GM12878 (cell line): ENCODE results near the gene EPM2AIP1. TPM values are rescaled to one million over a fixed set of nuclear protein-coding genes. Genes with fewer than 3 reads are reported as not detected.

ENCODE experiments used
- ATAC-seq: fragments of 200-7000 bp; cut with Tn5 transposase; 3 replicates; pipeline ENCODE4 v1.9.1; 2020; ENCODE audit warnings: mild to moderate bottlenecking, moderate library complexity
- BruUV-seq: library from RNA; stranded (reverse); fragments of 400-500 nt; replicated peaks from 2 replicates; lab custom pipeline; 2021; lab: Mats Ljungman, UMichigan
- CTCF ChIA-PET: fragments of 300-600 bp; sonication (Branson Sonifier 250); formaldehyde crosslinking; extraction: SDS; loops from one replicate; lab custom pipeline; 2021; ENCODE audit warnings: inconsistent platforms; lab: Yijun Ruan, JAX
- POLR2A ChIA-PET: fragments of 350-600 bp; formaldehyde crosslinking; extraction: SDS; loops from one replicate; lab custom pipeline; 2021; ENCODE audit warnings: inconsistent platforms; lab: Charles Lee
- RAD21 ChIA-PET: fragments of 300-600 bp; sonication (Branson Sonifier 250); formaldehyde crosslinking; loops from one replicate; lab custom pipeline; 2023; ENCODE audit warnings: antibody characterized with exemption; ENCODE audit not compliant: unreplicated experiment; lab: Charles Lee
- SMC1A ChIA-PET: fragments of 300-600 bp; sonication (Branson Sonifier 250); formaldehyde crosslinking; loops from one replicate; lab custom pipeline; 2023; ENCODE audit not compliant: unreplicated experiment, uncharacterized antibody; lab: Charles Lee
- DNase-seq: peaks from one replicate; pipeline ENCODE4 v3.0.0-alpha.2; 2011; ENCODE audit warnings: low read depth, low spot score
- FAIRE-seq: peaks from 3 replicates; lab custom pipeline; 2011; peaks lifted over from hg19 to GRCh38; lab: Jason Lieb, UNC
- H2AFZ ChIP-seq: 2 replicates; pipeline ENCODE4 v1.6.0; 2011; ENCODE audit warnings: low read depth, low read length, control low read depth; ENCODE audit not compliant: control insufficient read depth
- H3K27ac ChIP-seq: 2 replicates; pipeline ENCODE4 v1.5.1; 2011; ENCODE audit warnings: control low read depth; ENCODE audit not compliant: control insufficient read depth, insufficient read depth
- H3K27me3 ChIP-seq, 2 experiments: replicated peaks in 1 of 2; 2 replicates each; pipeline versions ENCODE4 v1.6.0 to v1.6.1; 2011; ENCODE audit warnings: low read length in 1 of 2; ENCODE audit not compliant: control insufficient read depth in 2 of 2, insufficient read depth in 2 of 2
- H3K36me3 ChIP-seq, 2 experiments: 2 replicates each; pipeline ENCODE4 v1.5.1; 2011; ENCODE audit warnings: low read length in 1 of 2; ENCODE audit not compliant: control insufficient read depth in 2 of 2, insufficient read depth in 2 of 2
- H3K4me1 ChIP-seq: 2 replicates; pipeline ENCODE4 v1.6.1; 2011; ENCODE audit warnings: mild to moderate bottlenecking, low read length, moderate library complexity, mixed read lengths; ENCODE audit not compliant: control insufficient read depth, insufficient read depth
- H3K4me2 ChIP-seq: 2 replicates; pipeline ENCODE4 v1.6.0; 2011; ENCODE audit warnings: control low read depth; ENCODE audit not compliant: control insufficient read depth, insufficient read depth
- H3K4me3 ChIP-seq: fragments of 200-600 bp; sonication (generic); 2 replicates; pipeline ENCODE4 v1.5.1; 2016
- H3K79me2 ChIP-seq: 2 replicates; pipeline ENCODE4 v1.6.0; 2011; ENCODE audit warnings: low read length; ENCODE audit not compliant: control insufficient read depth, insufficient read depth
- H3K9ac ChIP-seq: 2 replicates; pipeline ENCODE4 v1.8.0; 2011; ENCODE audit warnings: low read length, control low read depth, mixed read lengths; ENCODE audit not compliant: control insufficient read depth, insufficient read depth
- H3K9me3 ChIP-seq: replicated peaks from 3 replicates; pipeline ENCODE4 v1.5.1; 2011; ENCODE audit warnings: mild to moderate bottlenecking, low read length; ENCODE audit not compliant: control insufficient read depth, insufficient read depth
- H4K20me1 ChIP-seq: 2 replicates; pipeline ENCODE4 v1.6.0; 2011; ENCODE audit not compliant: control insufficient read depth, insufficient read depth
- ATF7 ChIP-seq: fragments of 450-650 bp; IDR thresholded peaks from 2 replicates; pipeline ENCODE4 v1.6.1; 2016; ENCODE audit warnings: low read depth, mild to moderate bottlenecking
- CBFB ChIP-seq: IDR thresholded peaks from 2 replicates; pipeline ENCODE4 v1.6.1; 2016; ENCODE audit warnings: antibody characterized with exemption, low read depth
- MXI1 ChIP-seq: fragments of 150-350 bp; IDR thresholded peaks from 2 replicates; pipeline ENCODE4 v1.6.1; 2011; ENCODE audit warnings: low read depth, mild to moderate bottlenecking, inconsistent platforms, low read length, improper control_type of control experiment
- NBN ChIP-seq: fragments of 450-650 bp; IDR thresholded peaks from 2 replicates; pipeline ENCODE4 v1.6.1; 2016
- NFYA ChIP-seq: IDR thresholded peaks from 2 replicates; pipeline ENCODE4 v1.6.1; 2011; ENCODE audit warnings: low read depth, mild to moderate bottlenecking, low read length, improper control_type of control experiment, borderline replicate concordance
- NRF1 ChIP-seq: conservative IDR thresholded peaks from 2 replicates; pipeline ENCODE4 v1.6.1; 2011; ENCODE audit warnings: mild to moderate bottlenecking, low read depth, low read length, improper control_type of control experiment
- SUZ12 ChIP-seq: fragments of 200-600 bp; sonication (generic); IDR thresholded peaks from one replicate; pipeline ENCODE4 v1.6.1; 2018; ENCODE audit warnings: antibody characterized with exemption, mild to moderate bottlenecking; ENCODE audit not compliant: unreplicated experiment
- WRNIP1 ChIP-seq: IDR thresholded peaks from 2 replicates; pipeline ENCODE4 v1.6.1; 2011; ENCODE audit warnings: low read depth, low read length, improper control_type of control experiment, borderline replicate concordance
- ZNF24 ChIP-seq: fragments of 450-650 bp; IDR thresholded peaks from 2 replicates; pipeline ENCODE4 v1.6.1; 2017; ENCODE audit warnings: antibody characterized with exemption, mild to moderate bottlenecking
- ZNF274 ChIP-seq: IDR thresholded peaks from one replicate; pipeline ENCODE4 v1.8.0; 2011; ENCODE audit not compliant: insufficient read length, insufficient read depth
- WGBS: methylation state at CpG from one replicate; pipeline ENCODE4 v1.1.6; 2016; ENCODE audit warnings: low lambda C conversion rate; ENCODE audit not compliant: insufficient replicate concordance, insufficient coverage; ENCODE audit errors: missing lambda C conversion rate; 5-methylcytosine and 5-hydroxymethylcytosine counted together
- in situ Hi-C: fragments of 300-500 bp; cut with MboI; formaldehyde crosslinking; loops from 9 replicates; pipeline ENCODE4 v1.14.3; 2018; ENCODE audit warnings: mixed read lengths
- intact Hi-C: fragments of 100-400 bp; cut with micrococcal nuclease; formaldehyde crosslinking; loops from one replicate; pipeline ENCODE4 v1.14.2; 2022; ENCODE audit not compliant: unreplicated experiment
- polyA plus RNA-seq, 11 experiments: library from polyadenylated mRNA; depleted of rRNA in 4 of 11; unstranded in 6 of 11; stranded (reverse) in 5 of 11; fragments of >200 nt; fragmentation: Nextera tagmentation in 4 of 11; fragmentation: Illumina TruSeq in 1 of 11; extraction: Ambion mirVana in 4 of 11; extraction: Trizol in 1 of 11; gene quantifications; 1 replicate in 1 of 11; 2 replicates in 10 of 11; pipeline versions ENCODE4 v1.2.1 to v1.2.3, GENCODE V29; 2011 to 2016; ENCODE audit warnings: inconsistent platforms in 2 of 11, missing spikeins in 2 of 11, low read depth in 1 of 11
- total RNA-seq, 4 experiments: library from RNA; depleted of rRNA in 3 of 4; stranded (reverse); fragments of >200 nt in 3 of 4; fragmentation: Illumina TruSeq in 1 of 4; extraction: Trizol in 1 of 4; gene quantifications; 2 replicates each; pipeline versions ENCODE4 v1.2.1 to v1.2.3, GENCODE V29; 2013 to 2021
- TF ChIP-seq, protein P1 (sequence below): IDR thresholded peaks from 2 replicates; pipeline ENCODE4 v1.6.1; 2012; ENCODE audit warnings: low read depth, low read length, improper control_type of control experiment
- TF ChIP-seq, protein P2 (sequence below): IDR thresholded peaks from 2 replicates; pipeline ENCODE4 v1.6.1; 2012; ENCODE audit warnings: low read depth, low read length, improper control_type of control experiment
- TF ChIP-seq, protein P3 (sequence below), 3 experiments: IDR thresholded peaks in 2 of 3; conservative IDR thresholded peaks in 1 of 3; 2 replicates each; pipeline ENCODE4 v1.5.1; 2011; ENCODE audit warnings: low read depth in 3 of 3, low read length in 3 of 3, mild to moderate bottlenecking in 3 of 3, control low read depth in 2 of 3, moderate library complexity in 2 of 3, inconsistent platforms in 1 of 3, mixed read lengths in 1 of 3; ENCODE audit not compliant: control insufficient read depth in 2 of 3, insufficient read depth in 1 of 3; ENCODE audit errors: extremely low read depth in 1 of 3
- TF ChIP-seq, protein P4 (sequence below): fragments of 450-650 bp; IDR thresholded peaks from 2 replicates; pipeline ENCODE4 v1.6.1; 2017; ENCODE audit warnings: antibody characterized with exemption, mild to moderate bottlenecking, moderate library complexity
- TF ChIP-seq, protein P5 (sequence below): IDR thresholded peaks from 2 replicates; pipeline ENCODE4 v1.6.1; 2011; ENCODE audit warnings: borderline replicate concordance, low read depth, mild to moderate bottlenecking, moderate library complexity, mixed read lengths, low read length; ENCODE audit not compliant: insufficient read depth; ENCODE audit errors: extremely low read length

Gene EPM2AIP1
- total and polyA plus RNA-seq, 10 of the 15 experiments (the other 5 are each of a cell fraction or from before 2014, with no cell fraction given): 5.5 to 31.9 (median 21.8) TPM

DNA sequence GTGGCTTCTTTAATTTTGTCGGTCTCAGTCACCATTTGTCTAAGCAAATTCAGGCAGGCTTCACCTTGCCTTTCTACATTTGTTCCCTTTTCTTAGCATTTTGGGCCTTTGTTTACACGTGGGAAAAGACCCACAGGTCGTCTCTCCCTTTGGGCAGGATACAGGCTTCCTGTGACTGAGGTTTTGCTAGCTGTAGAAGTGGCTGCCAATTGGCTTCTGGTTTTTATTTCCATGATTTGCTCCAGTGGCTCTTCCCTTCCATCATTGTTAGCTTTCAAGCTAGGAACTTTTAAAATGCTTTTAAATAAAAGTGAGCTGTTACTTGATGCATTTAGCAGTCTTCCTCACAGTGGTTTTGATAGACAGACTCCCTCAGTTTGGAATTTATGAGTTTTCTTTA, 37.7 kb upstream of the EPM2AIP1 start:
- ChIA-PET CTCF (no interaction called here), RAD21 (no interaction called here), SMC1A (no interaction called here), POLR2A (interaction anchor here (1.6 kb wide), 1 partner anchor 110 kb away, joined by 3 read pairs; no protein-coding TSS in a partner anchor)
- no peak overlapping the region for H3K4me2 ChIP-seq
- intact Hi-C loops (no loop called here), in situ Hi-C loops (no loop called here)
- FAIRE-seq (no peak), ATAC-seq (no peak), DNase-seq (no peak)
- no peak overlapping the region for H3K27ac ChIP-seq
- WGBS: 2% methylated on average over 3 of the region's 3 CpGs
- H4K20me1 ChIP-seq: peaks cover 2% of the 10 kb centered on the region; the same call in 1 of the 2 replicates
- no peaks in the 10 kb centered on the region; the same call in 1 of the 3 replicates for H3K9me3 ChIP-seq
- no peak overlapping the region for H2AFZ ChIP-seq
- no peaks in the 10 kb centered on the region for H3K4me1 ChIP-seq
- no peaks in the 10 kb centered on the region for H3K79me2 ChIP-seq
- no peaks in the 10 kb centered on the region for H3K27me3 ChIP-seq
- no peak for TF ChIP-seq NBN
- TF ChIP-seq, protein P1, sequence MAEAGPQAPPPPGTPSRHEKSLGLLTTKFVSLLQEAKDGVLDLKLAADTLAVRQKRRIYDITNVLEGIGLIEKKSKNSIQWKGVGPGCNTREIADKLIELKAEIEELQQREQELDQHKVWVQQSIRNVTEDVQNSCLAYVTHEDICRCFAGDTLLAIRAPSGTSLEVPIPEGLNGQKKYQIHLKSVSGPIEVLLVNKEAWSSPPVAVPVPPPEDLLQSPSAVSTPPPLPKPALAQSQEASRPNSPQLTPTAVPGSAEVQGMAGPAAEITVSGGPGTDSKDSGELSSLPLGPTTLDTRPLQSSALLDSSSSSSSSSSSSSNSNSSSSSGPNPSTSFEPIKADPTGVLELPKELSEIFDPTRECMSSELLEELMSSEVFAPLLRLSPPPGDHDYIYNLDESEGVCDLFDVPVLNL: no peak
- TF ChIP-seq, protein P2, sequence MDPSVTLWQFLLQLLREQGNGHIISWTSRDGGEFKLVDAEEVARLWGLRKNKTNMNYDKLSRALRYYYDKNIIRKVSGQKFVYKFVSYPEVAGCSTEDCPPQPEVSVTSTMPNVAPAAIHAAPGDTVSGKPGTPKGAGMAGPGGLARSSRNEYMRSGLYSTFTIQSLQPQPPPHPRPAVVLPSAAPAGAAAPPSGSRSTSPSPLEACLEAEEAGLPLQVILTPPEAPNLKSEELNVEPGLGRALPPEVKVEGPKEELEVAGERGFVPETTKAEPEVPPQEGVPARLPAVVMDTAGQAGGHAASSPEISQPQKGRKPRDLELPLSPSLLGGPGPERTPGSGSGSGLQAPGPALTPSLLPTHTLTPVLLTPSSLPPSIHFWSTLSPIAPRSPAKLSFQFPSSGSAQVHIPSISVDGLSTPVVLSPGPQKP: no peak
- TF ChIP-seq SUZ12: no peak
- no peak for TF ChIP-seq ZNF24
- TF ChIP-seq WRNIP1: no peak
- TF ChIP-seq NRF1: no peak
- TF ChIP-seq MXI1: no peak
- TF ChIP-seq CBFB: no peak
- TF ChIP-seq, protein P3, sequence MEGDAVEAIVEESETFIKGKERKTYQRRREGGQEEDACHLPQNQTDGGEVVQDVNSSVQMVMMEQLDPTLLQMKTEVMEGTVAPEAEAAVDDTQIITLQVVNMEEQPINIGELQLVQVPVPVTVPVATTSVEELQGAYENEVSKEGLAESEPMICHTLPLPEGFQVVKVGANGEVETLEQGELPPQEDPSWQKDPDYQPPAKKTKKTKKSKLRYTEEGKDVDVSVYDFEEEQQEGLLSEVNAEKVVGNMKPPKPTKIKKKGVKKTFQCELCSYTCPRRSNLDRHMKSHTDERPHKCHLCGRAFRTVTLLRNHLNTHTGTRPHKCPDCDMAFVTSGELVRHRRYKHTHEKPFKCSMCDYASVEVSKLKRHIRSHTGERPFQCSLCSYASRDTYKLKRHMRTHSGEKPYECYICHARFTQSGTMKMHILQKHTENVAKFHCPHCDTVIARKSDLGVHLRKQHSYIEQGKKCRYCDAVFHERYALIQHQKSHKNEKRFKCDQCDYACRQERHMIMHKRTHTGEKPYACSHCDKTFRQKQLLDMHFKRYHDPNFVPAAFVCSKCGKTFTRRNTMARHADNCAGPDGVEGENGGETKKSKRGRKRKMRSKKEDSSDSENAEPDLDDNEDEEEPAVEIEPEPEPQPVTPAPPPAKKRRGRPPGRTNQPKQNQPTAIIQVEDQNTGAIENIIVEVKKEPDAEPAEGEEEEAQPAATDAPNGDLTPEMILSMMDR (IDR thresholded peaks at IDR 0.05 in 2 of 3, conservative IDR thresholded peaks at IDR 0.05 in 1 of 3; ENCODE audit: control insufficient read depth in 2 of 3, extremely low read depth in 1 of 3, insufficient read depth in 1 of 3, low read depth in 3 of 3, low read length in 3 of 3): no peak
- TF ChIP-seq, protein P4, sequence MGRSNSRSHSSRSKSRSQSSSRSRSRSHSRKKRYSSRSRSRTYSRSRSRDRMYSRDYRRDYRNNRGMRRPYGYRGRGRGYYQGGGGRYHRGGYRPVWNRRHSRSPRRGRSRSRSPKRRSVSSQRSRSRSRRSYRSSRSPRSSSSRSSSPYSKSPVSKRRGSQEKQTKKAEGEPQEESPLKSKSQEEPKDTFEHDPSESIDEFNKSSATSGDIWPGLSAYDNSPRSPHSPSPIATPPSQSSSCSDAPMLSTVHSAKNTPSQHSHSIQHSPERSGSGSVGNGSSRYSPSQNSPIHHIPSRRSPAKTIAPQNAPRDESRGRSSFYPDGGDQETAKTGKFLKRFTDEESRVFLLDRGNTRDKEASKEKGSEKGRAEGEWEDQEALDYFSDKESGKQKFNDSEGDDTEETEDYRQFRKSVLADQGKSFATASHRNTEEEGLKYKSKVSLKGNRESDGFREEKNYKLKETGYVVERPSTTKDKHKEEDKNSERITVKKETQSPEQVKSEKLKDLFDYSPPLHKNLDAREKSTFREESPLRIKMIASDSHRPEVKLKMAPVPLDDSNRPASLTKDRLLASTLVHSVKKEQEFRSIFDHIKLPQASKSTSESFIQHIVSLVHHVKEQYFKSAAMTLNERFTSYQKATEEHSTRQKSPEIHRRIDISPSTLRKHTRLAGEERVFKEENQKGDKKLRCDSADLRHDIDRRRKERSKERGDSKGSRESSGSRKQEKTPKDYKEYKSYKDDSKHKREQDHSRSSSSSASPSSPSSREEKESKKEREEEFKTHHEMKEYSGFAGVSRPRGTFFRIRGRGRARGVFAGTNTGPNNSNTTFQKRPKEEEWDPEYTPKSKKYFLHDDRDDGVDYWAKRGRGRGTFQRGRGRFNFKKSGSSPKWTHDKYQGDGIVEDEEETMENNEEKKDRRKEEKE: no peak
- TF ChIP-seq ATF7: no peak
- TF ChIP-seq, protein P5, sequence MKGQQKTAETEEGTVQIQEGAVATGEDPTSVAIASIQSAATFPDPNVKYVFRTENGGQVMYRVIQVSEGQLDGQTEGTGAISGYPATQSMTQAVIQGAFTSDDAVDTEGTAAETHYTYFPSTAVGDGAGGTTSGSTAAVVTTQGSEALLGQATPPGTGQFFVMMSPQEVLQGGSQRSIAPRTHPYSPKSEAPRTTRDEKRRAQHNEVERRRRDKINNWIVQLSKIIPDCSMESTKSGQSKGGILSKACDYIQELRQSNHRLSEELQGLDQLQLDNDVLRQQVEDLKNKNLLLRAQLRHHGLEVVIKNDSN: no peak
- TF ChIP-seq ZNF274: no peak
- TF ChIP-seq NFYA: no peak
- H3K9ac ChIP-seq: no peak overlapping the region
- H3K36me3 ChIP-seq: peaks cover 4 to 48% of the 10 kb centered on the region in 2 experiments
- BruUV-seq: no TSS peak
- H3K4me3 ChIP-seq: no peak overlapping the region
